ENCODE data around the gene IPCEF1.

The IPCEF1 gene

GRCh38 chr6:154227862-154228520 is 128.6 kb downstream of the IPCEF1 start:
- H3K4me3 ChIP-seq (ENCODE audit: control insufficient read depth, low read depth, low read length) = no peak overlapping the region
- DNase-seq (ENCODE audit: low read depth) = no peak
- no peak for TF ChIP-seq CTCF (IDR thresholded peaks at IDR 0.05; ENCODE audit: control insufficient read depth, insufficient read depth, low read depth, low read length, missing control alignments)

GRCh38 chr6:154226461-154226860 is 130.1 kb downstream of the IPCEF1 start:
- H3K4me3 ChIP-seq (ENCODE audit: control insufficient read depth, low read depth, low read length) = no peak overlapping the region
- no peak for TF ChIP-seq CTCF (IDR thresholded peaks at IDR 0.05; ENCODE audit: control insufficient read depth, insufficient read depth, low read depth, low read length, missing control alignments)
- no peak for DNase-seq (ENCODE audit: low read depth)

- no peak for DNase-seq (ENCODE audit: low read depth)
- TF ChIP-seq CTCF (IDR thresholded peaks at IDR 0.05; ENCODE audit: control insufficient read depth, insufficient read depth, low read depth, low read length, missing control alignments) = no peak
- no peak overlapping the region for H3K4me3 ChIP-seq (ENCODE audit: control insufficient read depth, low read depth, low read length)
Measured at GRCh38 chr6:154223296-154223695, 133.3 kb downstream of the IPCEF1 start.

GRCh38 chr6:154222716-154223115 is 133.9 kb downstream of the IPCEF1 start:
- no peak for TF ChIP-seq CTCF (IDR thresholded peaks at IDR 0.05; ENCODE audit: control insufficient read depth, insufficient read depth, low read depth, low read length, missing control alignments)
- H3K4me3 ChIP-seq (ENCODE audit: control insufficient read depth, low read depth, low read length) = no peak overlapping the region
- no peak for DNase-seq (ENCODE audit: low read depth)

- TF ChIP-seq CTCF (IDR thresholded peaks at IDR 0.05; ENCODE audit: control insufficient read depth, insufficient read depth, low read depth, low read length, missing control alignments) = no peak
- H3K4me3 ChIP-seq (ENCODE audit: control insufficient read depth, low read depth, low read length) = no peak overlapping the region
- DNase-seq (ENCODE audit: low read depth) = no peak
Measured at GRCh38 chr6:154219250-154219649, 137.4 kb downstream of the IPCEF1 start.

- no peak for TF ChIP-seq CTCF (IDR thresholded peaks at IDR 0.05; ENCODE audit: control insufficient read depth, insufficient read depth, low read depth, low read length, missing control alignments)
- H3K4me3 ChIP-seq (ENCODE audit: control insufficient read depth, low read depth, low read length) = no peak overlapping the region
- DNase-seq (ENCODE audit: low read depth) = no peak
Measured at GRCh38 chr6:154218787-154219186, 137.8 kb downstream of the IPCEF1 start.

Measured in AG09309 (cell line).